HG03175 (cell line): Measurements from ENCODE around the gene CGB1.
"Not testable (repeated sequence)": the region's sequence is repeated elsewhere in the genome, so short reads cannot be mapped to it uniquely, and the experiment has no call there.

ENCODE experiments used
- ATAC-seq: cut with Tn5 transposase; IDR thresholded peaks from one replicate; pipeline ENCODE4 v1.9.1; 2021; ENCODE audit warnings: mild to moderate bottlenecking, moderate library complexity; ENCODE audit not compliant: unreplicated experiment

CGB1 gene

DNA sequence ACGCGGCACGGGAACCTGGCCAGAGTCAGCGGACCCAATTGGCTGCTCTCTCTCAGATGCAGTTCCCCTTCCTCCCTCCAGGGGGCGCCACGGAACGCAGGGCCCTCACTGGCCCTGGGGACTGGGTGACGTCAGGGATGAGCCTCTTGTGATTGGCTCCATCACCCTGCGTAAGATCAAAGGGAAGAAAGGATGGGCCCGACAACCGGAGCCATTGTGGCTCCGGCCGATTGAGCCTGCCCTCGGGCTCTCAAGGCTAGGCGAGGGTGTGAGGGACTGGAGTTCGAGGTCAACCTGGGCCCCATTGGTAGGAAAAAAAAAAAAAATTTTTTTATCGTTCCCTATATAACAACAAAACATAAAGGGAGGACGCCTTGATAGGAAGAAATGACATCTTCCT, at the start of gene CGB1:
TSS of gene CGB1 (minus strand) at position 81 of the 400 bp plus-strand sequence. CDS start 184 bp downstream, outside the sequence.
- not testable (repeated sequence) for ATAC-seq

DNA sequence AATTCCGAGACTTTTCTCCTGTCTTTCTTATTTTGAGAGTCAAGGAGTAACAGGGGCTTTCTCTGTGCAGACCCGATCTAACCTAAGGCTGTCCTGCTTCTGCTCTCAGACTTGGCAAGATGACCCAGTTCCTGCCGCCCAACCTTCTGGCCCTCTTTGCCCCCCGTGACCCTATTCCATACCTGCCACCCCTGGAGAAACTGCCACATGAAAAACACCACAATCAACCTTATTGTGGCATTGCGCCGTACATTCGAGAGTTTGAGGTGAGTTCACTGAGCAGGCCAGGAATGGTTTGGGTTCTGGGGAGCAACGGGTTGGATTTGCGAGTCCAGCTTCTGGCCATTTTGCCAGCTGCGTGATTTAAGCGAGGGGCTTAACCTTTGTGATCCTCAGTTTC, 49.6 kb upstream of the CGB1 start:
- no peak for ATAC-seq

DNA sequence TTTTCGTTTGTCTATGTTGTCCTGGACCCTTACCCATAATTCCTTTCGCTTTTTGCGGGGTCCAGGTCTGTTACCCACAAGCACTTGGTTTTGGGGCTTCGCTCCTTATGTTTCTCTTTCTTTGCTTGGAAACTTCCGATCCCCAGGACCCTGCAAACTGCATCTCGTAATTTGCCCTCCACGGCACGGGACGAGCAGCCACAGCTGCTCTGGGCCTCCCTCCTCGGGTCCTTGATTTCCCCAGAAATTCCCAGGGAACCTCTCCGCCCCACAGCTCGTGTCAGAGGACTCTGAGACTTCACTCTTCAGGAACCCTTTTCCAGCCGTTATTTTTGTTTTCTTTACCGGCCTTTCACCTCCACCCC, 49.2 kb upstream of the CGB1 start:
- no peak for ATAC-seq

DNA sequence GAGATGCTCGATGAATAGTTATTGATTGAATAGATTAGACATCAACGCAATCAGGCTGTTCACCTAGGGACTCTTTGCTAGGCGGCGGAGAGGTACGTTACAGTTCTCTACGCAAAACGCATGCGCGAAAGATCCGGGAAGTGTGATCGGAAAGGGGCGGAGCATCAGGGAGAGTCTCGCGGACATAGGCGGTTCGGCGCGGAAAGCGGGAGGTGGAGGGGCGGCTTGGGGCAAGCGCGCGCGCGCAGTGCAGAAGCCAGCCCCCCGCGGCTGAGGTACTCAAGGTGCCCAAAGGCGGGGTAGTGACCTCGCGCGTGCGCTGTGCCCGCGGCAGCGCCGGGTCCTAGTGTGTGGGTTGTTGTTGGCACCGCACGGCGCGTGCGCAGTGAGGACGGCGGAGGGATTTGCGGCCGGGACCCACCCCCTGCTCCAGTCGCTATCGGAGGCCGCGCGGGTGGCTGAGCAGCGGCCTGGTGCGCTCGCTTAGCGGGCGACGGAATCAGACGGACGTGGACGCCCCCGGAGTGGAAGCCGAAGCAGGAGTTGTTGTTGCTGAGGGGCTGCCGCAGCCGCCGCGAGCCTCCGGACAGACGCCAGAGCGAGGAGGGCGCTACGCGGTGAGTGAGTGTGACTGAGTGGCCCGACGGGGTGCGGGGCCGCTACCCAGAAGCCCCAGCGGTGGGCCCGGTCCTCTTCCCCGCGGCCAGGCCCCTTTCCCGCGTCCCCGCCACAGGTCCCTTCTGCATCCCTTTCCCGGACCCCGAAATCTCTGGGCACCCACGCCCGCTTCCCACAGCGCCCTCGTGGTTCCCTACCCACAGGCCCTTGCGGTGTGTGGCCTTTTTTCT, 48.5 kb upstream of the CGB1 start, which contains the start of gene SNRNP70:
TSS of gene SNRNP70 (plus strand) at position 432 of the 848 bp plus-strand sequence. CDS start 964 bp downstream, outside the sequence.
- peak; percentile 83 for ATAC-seq

DNA sequence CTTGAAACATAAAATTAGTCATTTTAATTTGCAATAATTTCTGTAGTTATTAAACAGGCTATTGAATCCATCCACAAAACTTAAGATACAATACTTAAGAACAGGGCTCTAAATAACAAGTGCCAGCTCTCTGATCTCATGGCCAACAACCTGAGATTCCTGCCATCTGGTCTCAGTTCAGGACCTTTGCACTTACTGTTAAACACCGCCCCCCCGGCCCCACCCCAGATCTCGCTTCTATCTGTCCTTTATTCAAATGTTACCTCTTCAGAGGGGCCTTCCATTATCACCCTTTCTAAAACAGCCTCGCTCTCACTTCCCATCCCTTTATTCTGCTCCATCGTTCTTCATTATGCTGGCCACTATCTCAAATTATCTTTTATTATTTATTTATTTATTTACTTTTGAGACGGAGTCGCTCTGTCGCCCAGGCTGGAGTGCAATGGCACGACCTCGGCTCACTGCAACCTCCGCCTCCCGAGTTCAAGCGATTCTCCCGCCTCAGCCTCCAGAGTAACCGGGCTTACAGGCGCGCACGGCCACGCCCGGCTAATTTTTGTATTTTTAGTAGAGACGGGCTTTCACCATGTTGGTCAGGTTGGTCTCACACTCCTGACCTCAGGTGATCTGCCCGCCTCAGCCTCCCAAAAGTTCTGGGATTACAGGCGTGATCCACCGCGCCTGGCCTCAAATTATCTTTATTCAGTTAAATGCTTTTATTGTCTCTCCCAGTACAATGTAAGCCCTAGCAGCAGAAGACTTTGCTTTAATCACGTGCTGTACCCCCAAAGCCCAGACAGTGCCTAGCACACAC, 47.7 kb upstream of the CGB1 start:
- no peak for ATAC-seq

DNA sequence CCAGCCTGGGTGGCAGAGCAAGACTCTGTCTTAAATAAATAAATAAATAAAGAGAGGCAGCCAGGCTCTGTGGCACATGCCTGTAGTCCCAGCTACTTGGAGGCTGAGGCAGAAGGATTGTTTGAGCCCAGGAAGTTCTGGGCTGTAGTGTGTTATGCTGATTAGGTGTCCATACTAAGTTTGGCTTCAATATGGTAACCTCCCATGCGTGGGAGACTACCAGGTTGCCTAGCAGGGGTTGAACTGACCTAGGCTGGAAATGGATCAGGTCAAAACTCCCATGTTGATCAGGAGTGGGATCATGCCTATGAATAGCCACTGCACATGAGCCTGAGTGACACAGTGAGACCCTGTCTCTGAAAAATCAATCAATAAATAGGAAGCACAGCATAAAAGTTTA, 44.6 kb upstream of the CGB1 start:
- ATAC-seq: no peak

DNA sequence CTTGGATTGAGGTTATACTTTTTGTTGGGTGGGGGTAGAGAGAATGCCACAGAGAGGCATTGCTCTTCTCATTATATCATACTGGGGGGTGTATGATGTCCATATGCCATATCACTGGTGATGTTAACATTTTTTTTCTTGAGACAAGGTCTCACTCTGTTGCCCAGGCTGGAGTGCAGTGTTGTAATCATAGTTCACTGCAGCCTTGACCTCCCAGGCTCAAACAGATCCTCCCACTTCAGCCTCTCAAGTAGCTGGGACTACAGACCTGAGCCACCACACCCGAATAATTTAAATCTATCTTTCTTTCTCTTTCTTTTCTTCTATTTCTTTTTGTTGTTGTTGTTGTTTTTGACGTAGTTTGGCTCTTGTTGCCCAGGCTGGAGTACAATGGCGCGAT, 43.7 kb upstream of the CGB1 start:
- ATAC-seq: no peak

DNA sequence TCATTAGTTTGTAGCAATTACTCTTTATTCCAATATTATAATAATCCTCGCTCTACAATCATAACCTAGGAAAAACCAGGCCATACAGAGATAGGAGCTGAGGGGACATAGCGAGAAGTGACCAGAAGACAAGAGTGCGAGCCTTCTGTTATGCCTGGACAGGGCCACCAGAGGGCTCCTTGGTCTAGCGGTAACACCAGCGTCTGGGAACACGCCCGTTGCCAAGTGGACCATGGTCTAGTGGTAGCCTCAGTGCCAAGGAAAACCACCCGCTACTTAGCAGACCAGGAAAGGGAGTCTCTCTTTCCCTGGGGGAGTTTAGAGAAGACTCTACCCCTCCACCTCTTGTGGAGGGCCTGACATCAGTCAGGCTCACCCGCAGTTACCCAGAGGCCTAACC, 38.2 kb upstream of the CGB1 start:
- not testable (repeated sequence) for ATAC-seq

DNA sequence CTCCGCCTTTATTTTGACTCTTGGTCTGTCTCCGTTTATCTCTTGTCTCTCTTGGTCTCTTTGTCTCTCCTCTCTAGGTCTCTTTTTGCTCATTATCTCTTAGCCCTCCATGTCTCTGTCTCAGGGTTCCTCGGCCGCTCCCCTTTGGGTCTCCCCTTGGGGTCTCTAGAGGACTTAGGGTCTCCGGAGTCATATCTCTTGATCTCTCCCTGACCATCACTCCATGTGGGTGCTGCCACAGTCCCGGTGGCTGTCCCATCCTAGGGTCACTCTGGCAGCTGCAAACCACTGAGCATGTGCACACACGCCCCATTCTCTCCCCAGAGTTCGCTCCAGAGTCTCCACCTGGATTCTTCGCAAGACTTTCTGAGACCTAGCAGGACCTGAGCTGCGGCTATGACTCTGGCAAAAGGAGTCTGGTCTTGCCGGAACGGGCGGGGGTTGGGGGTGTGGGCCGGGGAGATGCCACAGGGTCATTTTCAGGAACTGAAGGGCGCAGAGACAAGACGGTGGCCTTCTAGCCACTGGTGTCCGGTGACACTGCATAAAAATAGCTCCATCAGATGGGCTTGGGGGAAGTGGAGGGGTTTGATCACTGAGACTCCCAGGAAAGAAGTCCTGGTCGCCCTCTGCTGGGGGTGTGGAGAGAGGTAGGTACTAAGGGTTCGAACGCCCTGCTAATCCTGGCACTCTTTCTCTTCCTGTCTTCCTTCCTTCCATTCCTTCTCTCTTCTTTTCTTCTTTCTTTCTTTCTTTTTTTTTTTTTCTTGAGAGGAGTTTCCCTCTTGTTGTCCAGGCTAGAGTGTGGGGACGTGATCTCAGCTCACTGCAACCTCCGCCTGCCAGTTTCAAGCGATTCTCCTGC, 37.1 kb upstream of the CGB1 start:
- ATAC-seq: no peak

DNA sequence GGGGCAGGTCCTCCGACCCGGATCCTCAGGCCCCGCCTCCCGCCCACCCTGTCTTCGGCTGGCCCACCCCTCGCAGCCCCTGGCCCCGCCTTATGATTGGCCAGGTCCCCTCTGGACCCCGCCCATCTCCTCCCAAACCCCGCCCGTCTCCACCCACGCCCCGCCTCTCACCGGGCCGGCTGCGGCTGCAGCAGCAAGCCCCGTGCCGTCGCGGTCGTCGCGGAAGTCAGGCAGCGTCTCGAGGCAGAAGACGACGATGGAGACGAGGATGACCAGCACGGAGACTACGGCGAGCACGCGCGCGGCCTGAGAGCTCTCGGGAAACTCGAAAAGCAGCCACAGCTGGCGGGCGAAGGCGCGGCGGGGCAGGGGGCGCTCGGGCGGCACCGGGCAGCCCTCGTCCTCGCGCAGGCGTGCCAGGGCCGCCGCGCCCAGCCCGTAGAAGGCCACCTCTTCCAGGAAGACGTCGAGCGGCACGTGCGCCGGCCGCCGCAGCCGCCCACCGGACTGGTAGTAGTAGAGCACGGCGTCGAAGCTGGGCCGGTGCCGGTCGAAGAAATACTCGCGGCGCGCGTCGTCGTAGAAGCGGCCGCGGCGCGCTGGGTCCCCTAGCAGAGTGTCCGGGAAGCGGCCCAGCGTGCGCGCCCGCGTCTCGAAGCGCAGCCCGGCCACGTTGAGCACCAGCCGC, 35.3 kb upstream of the CGB1 start:
- no peak for ATAC-seq

DNA sequence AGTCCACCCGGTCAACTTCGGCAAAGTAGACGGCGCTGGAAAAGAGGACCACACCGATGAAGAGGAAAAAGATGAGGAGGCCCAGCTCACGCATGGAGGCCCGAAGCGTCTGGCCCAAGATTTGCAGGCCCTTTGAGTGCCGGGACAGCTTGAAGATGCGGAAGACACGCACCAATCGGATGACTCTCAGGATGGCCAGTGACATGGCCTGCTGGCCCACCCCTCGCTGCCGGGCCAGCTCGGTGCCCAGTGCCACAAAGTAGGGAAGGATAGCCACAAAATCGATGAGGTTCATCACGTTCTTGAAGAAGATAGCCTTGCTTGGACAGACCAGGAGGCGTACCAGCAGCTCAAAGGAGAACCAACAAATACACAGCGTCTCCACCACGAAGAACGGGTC, 33.7 kb upstream of the CGB1 start:
- ATAC-seq: no peak

DNA sequence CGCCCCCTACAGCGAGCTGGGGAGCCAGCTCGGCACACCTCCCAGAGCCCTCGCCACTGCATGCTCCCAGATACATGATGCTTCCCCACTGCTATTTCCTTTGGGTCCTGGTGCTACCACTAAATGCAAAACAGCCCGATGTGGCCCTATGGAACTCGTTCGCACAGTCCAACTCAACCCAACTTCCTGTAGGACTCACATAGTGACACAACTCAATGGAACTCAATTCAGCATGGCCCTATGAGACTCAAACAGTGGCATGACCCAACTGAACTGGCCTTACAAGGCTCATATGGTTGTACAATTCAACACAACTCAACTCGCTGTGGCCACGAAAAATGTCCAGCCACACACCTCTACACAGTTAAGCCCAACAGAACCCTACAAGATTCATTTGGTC, 32.3 kb upstream of the CGB1 start:
- no peak for ATAC-seq

DNA sequence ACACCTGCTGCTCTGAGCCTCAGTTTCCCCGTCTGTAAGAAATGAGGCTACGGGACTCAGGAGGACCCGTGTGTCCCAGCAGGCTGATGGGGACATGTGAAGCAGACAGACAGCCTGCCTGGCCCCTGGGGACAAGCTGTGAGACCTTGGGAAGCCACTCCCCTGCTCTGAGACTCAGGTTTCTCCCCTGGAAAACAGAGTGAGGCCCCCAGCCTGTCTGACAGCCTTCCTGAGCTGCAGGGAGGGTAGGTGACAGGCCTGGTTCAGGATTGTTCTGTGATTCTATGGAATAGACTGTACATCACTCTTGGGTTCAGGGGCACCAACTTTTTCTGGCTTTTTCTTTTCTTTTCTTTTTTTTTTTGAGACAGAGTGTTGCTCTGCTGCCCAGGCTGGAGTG, 30.9 kb upstream of the CGB1 start:
- ATAC-seq: no peak

DNA sequence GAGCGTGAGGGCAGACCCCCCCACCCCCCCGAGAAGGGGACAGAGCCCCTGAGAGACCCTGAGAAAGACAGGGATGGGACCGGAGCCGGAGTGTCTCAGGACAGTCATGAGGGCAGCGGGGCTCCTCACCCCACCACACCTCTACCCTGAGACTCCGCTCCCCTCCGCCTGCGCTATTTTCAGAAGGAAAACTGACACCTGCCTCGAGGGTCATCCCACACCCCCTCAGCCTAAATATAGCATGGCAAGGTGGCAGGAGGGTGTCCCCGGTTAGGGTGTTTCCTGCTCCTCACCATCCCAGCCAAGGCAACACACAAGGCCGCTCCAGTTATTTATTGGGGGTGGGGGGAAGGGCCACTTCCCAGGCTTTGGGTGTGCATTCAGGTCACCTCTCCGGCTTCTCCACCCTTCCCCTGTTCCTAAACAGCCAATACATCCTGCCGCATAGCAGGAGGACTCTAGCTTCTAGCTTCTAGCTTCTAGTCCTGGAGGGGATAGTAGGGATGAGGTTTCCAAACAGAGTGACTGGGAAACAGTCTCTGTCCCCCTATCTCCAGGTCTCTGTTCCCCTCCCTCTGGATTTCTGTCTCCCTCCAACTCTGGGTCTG, 29.3 kb upstream of the CGB1 start:
- ATAC-seq: no peak

DNA sequence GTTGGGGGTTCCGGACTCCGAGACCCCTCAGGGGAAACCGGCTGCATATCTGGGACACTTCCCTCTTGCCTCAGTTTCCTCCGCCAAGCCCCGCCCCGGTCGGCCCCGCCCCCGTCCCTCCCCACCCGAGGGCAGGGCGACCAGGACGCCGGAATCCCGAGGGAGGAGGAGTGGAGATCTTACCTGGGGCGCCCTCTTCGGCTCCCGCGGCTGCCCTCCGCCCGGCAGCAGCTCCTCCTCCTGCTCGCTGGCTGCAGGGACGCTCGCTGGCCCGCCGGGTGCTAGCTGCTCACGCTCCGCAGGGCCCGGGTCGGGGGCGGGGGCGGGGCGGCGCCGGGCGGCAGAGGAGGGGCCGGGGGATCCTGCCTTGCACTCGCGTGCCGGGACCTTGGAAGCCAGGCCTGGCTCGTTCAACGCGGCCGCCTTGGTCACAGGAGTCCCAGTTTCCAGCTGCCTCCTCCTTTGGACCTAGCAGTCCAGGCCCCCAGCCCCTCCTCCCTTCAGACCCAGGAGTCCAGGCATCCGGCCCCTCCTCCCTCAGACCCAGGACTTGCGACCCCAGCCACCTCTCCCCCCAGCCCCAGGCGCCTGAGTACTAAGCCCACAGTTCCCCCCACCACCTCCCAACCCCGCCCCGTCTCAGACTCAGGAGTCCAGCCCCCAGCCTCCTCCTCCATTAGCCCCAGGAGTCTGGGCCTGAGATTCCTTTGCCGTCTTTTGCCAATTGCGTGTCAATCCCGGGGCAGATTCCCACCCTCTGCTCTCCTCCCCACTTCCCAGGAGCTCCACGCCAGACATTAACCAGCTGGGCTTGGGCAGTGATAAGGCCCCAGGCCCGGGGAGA, 28.3 kb upstream of the CGB1 start, which contains the start of gene NTF4:
TSS of gene NTF4 (minus strand) at position 51 of the 844 bp plus-strand sequence. CDS start 2,821 bp downstream, outside the sequence.
- no peak for ATAC-seq

DNA sequence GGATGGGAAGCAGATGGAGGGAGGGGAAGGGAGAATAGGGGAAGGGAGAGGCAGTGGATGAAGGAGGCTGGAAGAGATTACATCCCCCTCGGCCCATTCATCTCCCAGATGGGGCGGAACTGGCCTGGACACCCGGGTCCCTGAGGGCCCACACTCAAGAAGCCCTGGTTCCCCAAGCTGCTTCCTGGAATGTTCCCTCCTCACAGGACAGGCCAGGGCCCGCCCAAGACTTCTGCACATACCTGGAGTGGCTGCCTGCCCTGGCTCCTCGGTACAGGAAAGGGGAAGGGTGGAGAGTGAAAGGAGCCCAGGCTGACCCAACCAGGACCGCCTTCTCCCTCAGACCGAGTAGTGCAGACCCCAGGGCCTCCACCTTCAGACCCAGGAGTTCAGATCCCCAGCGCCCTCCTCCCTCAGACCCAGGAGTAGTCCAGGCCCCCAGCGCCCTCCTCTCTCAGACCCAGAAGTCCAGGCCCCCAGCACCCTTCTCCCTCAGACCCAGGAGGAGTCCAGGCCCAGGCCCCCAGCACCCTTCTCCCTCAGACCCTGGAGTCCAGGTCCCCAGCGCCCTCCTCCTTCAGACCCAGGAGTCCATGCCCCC, 27.4 kb upstream of the CGB1 start:
- ATAC-seq: no peak

DNA sequence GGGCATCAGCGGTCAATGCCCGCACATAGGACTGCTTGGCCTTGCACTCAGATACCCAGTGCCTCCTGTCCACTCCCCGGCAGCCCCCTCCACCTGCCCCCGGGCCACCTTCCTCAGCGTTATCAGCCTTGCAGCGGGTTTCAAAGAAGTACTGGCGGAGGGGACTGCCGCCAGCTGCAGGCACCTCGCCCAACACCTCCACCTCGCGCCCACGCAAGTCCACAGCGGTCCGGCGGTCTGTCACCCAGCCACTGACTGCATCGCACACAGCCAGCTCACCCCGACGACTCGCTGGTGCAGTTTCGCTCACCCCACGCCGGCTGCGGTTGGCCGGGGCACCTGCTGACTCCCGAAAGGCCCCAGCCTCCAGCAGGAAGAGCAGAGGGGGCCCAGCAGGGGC, 24.8 kb upstream of the CGB1 start:
- no peak for ATAC-seq

DNA sequence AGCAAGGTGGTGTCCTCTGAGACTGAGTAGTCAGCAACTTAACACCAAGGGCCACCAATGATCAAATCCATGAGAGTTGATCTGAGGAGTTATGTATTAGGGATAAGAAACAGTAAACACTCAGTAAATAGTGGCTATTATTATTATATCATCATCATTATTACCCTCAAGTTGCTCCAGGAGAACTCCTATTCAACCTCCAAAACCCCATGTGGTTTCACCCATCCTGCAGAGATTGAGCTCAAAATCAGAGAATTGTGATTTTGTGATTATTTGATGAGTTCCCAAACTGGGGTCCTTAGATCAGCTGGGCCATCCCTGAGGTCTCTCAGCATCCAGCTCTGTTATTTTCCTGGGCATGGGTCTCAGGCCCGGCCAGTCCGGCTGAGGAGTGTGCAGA, 24.3 kb upstream of the CGB1 start:
- ATAC-seq: no peak

DNA sequence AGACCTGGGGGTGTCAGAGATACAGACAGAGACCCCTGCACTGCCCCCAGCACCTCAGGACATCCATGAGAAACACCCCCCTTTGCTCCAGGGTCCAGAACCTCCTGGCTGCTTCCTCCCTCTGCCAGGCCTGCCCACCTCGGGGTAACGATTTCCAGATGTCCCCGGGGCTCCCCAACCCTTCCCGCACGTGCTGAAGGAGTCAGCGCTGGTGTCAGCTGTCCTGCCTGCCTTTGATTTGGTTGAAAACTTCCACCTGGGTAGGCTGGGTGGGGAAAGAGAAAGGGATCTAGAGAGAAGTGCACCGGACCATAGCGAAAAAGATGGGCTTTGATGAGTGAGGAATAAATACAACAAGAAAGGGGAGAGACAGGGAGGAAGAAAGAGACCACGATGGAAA, 22.4 kb upstream of the CGB1 start:
- ATAC-seq: no peak
